Measurements from ENCODE around the gene NRXN2. TPM values are rescaled to one million over a fixed set of nuclear protein-coding genes. Genes with fewer than 3 reads are reported as not detected.
"Not testable (repeated sequence)": the region's sequence is repeated elsewhere in the genome, so short reads cannot be mapped to it uniquely, and the experiment has no call there.

Gene NRXN2
- total RNA-seq, 2 experiments from 2014 or later = 0.13 to 0.34 TPM

DNA sequence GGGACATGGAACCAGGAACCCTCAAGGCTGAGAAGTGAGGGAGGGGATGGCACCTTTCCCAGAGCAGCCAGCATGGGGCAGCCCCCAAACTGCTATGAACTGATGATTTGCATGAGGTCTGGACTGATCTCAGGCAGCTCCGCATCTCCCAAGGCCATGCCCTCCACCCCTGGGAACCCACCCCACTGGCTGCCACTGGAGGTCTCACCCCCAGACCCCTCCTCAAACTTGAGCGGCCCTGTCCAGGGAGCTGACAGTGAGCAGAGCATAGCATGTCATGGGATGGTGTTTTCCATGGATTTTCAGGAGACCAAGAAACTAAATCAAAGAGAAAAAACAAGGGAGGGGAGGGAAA lies 46.8 kb downstream of the NRXN2 start:
- H3K27ac Mint-ChIP-seq = no peak overlapping the region
- no peaks in the 10 kb centered on the region for H3K9me3 Mint-ChIP-seq (ENCODE audit: insufficient read depth)
- DNase-seq (no peak), ATAC-seq (no peak)
- no peak overlapping the region for H3K4me3 Mint-ChIP-seq
- ChIA-PET POLR2A (no interaction called here), CTCF (interaction anchor here (1.5 to 3.8 kb wide), 2 partner anchors 13 to 25 kb away, joined by 4 to 25 read pairs; no protein-coding TSS in a partner anchor)
- no peaks in the 10 kb centered on the region for H3K4me1 Mint-ChIP-seq (ENCODE audit: low read depth)
- H3K27me3 Mint-ChIP-seq (ENCODE audit: low read depth) = peaks cover 43% of the 10 kb centered on the region
- no peaks in the 10 kb centered on the region for H3K36me3 Mint-ChIP-seq (ENCODE audit: low read depth)

DNA sequence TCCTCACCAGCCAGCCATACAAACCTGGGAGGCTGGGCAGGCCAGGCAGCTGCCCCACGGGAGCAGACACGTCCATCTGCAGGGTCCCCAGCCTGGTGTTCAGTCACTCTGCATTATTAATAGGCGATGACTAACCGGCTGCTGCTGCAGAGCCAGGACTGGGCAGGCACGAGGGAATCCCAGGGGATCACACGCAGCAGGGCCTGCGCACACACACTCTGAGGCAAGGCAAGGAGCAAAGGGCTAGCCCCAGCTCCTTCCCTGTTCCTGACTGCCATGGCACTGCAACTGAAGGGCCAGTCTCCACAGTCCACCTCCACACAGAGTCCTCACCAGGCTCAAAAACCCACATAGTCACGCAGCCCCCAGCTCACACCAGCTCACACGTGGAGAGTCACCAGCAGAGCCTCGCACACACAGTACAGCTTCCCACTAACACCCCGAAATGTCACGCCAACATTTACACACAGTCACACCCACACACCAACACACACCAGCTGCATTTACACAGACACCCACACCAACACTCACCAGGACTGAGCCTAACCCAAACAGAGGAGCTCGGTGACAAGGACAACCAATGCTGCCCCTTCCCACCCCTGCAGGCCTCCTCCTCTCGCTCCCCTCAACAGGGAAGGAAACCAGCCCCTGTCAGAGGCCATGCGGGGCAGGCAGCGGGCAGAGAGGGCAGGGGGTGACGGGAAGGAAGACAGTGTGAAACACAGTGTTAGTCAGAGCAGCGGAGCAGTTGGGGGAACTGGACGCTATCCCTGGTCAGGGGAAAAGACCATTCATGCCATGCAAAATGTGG lies 47.3 kb downstream of the NRXN2 start:
- POLR2A ChIA-PET = no interaction called here
- no peak overlapping the region for H3K4me3 Mint-ChIP-seq
- CTCF ChIA-PET = interaction anchor here (1.0 to 3.8 kb wide), 3 partner anchors 14 to 226 kb away, joined by 3 to 25 read pairs (median 4); no protein-coding TSS in a partner anchor
- ATAC-seq (no peak), DNase-seq (no peak)
- H3K4me1 Mint-ChIP-seq (ENCODE audit: low read depth) = no peaks in the 10 kb centered on the region
- no peaks in the 10 kb centered on the region for H3K36me3 Mint-ChIP-seq (ENCODE audit: low read depth)
- peaks cover 45% of the 10 kb centered on the region for H3K27me3 Mint-ChIP-seq (ENCODE audit: low read depth)
- no peaks in the 10 kb centered on the region for H3K9me3 Mint-ChIP-seq (ENCODE audit: insufficient read depth)
- no peak overlapping the region for H3K27ac Mint-ChIP-seq

DNA sequence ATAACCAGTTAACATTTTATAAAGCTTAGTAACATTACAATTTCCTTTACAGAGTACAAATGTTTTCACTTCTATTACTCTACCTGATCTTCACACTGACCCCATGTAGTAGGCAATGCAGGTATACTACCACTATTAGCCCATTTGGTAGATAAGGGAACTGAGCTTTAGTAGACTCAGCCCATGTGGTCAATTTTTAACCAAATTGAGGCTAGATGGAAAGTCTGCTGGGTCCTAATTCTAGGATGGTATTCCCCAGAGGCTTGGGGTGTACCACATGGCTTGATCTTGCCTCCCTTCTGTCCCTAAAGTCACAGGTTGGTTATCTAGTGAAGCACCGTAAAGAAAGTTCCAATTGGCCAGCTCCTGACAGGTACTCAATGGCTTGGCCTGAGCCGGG lies 48.2 kb downstream of the NRXN2 start:
- H3K4me1 Mint-ChIP-seq (ENCODE audit: low read depth) = no peaks in the 10 kb centered on the region
- H3K4me3 Mint-ChIP-seq = no peak overlapping the region
- ChIA-PET POLR2A (no interaction called here), CTCF (interaction anchor here (1.0 to 3.8 kb wide), 2 partner anchors 15 to 226 kb away, joined by 3 to 25 read pairs; no protein-coding TSS in a partner anchor)
- ATAC-seq (no peak), DNase-seq (no peak)
- H3K9me3 Mint-ChIP-seq (ENCODE audit: insufficient read depth) = no peaks in the 10 kb centered on the region
- no peak overlapping the region for H3K27ac Mint-ChIP-seq
- H3K27me3 Mint-ChIP-seq (ENCODE audit: low read depth) = peaks cover 40% of the 10 kb centered on the region
- H3K36me3 Mint-ChIP-seq (ENCODE audit: low read depth) = no peaks in the 10 kb centered on the region

DNA sequence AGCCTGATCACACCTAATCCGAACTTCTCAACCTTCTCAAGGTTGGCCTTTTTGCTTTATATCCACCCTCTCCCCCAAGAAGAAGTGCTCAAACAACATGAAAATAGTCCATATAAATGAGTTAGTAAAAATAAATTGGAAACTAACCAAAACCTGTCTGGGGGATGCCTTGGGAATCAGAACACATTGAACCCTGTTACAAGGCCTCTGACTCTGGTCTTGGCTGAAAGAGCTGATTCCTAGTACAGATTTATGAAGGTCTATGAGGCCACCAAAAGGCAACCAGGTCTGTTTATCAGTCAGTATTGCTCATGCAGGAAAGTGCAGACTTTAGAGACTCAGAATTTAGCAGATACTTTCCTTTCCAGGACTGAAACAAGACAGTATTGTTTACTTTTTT lies 49.7 kb downstream of the NRXN2 start:
- no peak overlapping the region for H3K4me3 Mint-ChIP-seq
- no peaks in the 10 kb centered on the region for H3K9me3 Mint-ChIP-seq (ENCODE audit: insufficient read depth)
- H3K27me3 Mint-ChIP-seq (ENCODE audit: low read depth) = peaks cover 35% of the 10 kb centered on the region
- ChIA-PET CTCF (interaction anchor here (3.8 kb wide), 1 partner anchor 16 kb away, joined by 25 read pairs; no protein-coding TSS in a partner anchor), POLR2A (interaction anchor here (0.7 kb wide), 1 partner anchor 26 kb away, joined by 3 read pairs; no protein-coding TSS in a partner anchor)
- H3K4me1 Mint-ChIP-seq (ENCODE audit: low read depth) = no peaks in the 10 kb centered on the region
- H3K27ac Mint-ChIP-seq = no peak overlapping the region
- ATAC-seq = no peak
- DNase-seq = no peak
- H3K36me3 Mint-ChIP-seq (ENCODE audit: low read depth) = no peaks in the 10 kb centered on the region

DNA sequence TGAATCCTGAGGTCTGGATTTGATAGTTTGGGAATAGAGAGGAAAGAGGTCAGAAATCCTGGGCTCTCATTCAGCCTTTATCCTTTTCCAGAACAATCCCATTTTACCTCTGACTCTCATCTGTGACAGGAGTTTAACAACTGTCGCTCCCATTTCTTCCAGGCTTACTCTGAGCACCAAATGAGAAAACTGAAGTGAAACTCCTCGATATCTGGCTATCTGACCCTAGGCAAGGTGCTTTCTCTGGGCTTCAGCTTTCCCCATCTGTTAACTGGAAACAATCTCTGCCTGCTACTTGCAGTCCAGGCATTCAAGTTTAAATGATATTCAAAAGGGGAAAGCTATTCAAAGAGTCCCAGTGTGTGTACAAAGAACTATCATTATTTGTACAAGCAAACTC lies 50.1 kb downstream of the NRXN2 start:
- no peaks in the 10 kb centered on the region for H3K4me1 Mint-ChIP-seq (ENCODE audit: low read depth)
- H3K27me3 Mint-ChIP-seq (ENCODE audit: low read depth) = peaks cover 32% of the 10 kb centered on the region
- no peaks in the 10 kb centered on the region for H3K36me3 Mint-ChIP-seq (ENCODE audit: low read depth)
- DNase-seq (no peak), ATAC-seq (no peak)
- ChIA-PET POLR2A (no interaction called here), CTCF (interaction anchor here (3.8 kb wide), 1 partner anchor 16 kb away, joined by 25 read pairs; no protein-coding TSS in a partner anchor)
- no peak overlapping the region for H3K27ac Mint-ChIP-seq
- no peaks in the 10 kb centered on the region for H3K9me3 Mint-ChIP-seq (ENCODE audit: insufficient read depth)
- no peak overlapping the region for H3K4me3 Mint-ChIP-seq

DNA sequence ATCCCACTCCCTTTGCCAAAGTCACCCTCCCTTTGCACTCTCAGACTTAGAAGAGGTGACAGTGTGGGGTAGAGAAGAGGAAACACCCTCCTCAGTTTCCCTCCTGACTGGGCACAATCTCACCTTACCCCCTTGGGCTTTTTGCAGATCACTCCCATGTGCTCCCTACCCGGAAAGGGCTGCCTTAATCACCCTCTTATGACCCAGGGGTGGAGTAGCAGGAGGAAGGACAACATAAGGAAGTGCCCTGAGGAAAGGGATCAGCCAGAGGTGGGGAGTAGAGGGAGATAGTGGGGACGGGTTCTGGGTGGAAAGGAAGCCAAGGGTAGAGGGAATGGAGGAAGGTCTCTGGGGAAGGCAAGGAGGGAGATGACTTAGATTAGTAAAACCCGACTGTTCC lies 52.0 kb downstream of the NRXN2 start:
- DNase-seq (no peak), ATAC-seq (no peak)
- Mint-ChIP-seq H3K27ac (no peak overlapping the region), H3K4me1 (ENCODE audit: low read depth) (no peaks in the 10 kb centered on the region), H3K27me3 (ENCODE audit: low read depth) (peaks cover 19% of the 10 kb centered on the region), H3K36me3 (ENCODE audit: low read depth) (no peaks in the 10 kb centered on the region), H3K9me3 (ENCODE audit: insufficient read depth) (no peaks in the 10 kb centered on the region), H3K4me3 (no peak overlapping the region)
- ChIA-PET POLR2A (no interaction called here), CTCF (no interaction called here)

DNA sequence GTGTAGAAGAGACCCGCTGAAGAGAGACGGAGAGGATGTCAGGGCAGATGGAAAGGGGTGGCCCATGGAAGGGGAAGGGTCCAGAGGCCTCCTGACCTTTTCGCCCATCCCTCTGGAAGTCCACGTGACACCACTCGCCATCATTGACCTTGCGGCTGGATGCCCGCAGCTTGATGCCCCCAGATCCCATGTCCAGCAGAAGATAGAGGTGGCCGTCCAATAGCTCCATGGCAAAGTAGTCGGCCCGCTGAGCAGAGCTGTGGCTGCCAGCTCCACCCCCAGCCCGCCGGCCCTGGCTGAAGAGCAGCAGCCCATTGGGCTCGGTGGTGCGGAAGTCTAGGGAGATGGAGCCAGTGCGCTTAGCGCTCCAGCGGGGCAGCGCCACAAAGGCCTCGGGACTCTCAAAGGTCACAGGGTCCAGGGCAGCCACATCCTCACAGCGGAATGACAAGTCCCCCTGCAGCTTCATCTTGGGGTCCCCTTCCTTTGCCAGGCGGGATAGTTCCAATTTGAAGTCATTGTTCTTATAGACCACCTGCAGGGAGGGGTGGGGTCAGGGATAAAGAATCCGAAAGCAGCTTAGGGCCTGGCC lies 55.7 kb downstream of the NRXN2 start:
- Mint-ChIP-seq H3K27me3 (ENCODE audit: low read depth) (peaks cover 7% of the 10 kb centered on the region), H3K9me3 (ENCODE audit: insufficient read depth) (no peaks in the 10 kb centered on the region), H3K27ac (no peak overlapping the region), H3K4me3 (no peak overlapping the region), H3K36me3 (ENCODE audit: low read depth) (no peaks in the 10 kb centered on the region), H3K4me1 (ENCODE audit: low read depth) (no peaks in the 10 kb centered on the region)
- ATAC-seq (no peak), DNase-seq (no peak)
- ChIA-PET CTCF (interaction anchor here (0.6 to 2.3 kb wide), 2 partner anchors 11 to 21 kb away, joined by 3 to 7 read pairs; no protein-coding TSS in a partner anchor), POLR2A (no interaction called here)

DNA sequence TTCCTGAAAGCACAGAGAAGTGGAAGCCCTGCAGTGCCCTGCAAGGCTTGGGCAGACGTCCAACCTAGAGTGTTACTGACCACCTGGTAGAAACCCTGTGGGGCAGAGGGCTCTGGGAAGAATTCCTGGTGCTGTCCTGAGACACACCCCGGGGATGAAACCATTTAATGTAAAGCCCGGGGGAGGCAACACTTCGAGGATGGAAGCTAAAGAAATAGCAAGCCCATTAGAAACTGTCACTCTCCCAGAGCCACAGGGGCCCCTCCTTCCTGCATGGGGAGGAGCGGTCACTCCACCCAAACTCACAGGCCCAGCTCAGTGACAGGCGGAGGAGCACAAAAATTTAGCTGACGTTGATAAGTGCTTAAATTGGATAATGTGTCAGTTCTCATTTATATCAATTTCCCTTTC lies 57.6 kb downstream of the NRXN2 start:
- ATAC-seq (no peak), DNase-seq (no peak)
- Mint-ChIP-seq H3K27me3 (ENCODE audit: low read depth) (peaks cover 3% of the 10 kb centered on the region), H3K4me1 (ENCODE audit: low read depth) (no peaks in the 10 kb centered on the region), H3K36me3 (ENCODE audit: low read depth) (no peaks in the 10 kb centered on the region), H3K4me3 (no peak overlapping the region), H3K27ac (no peak overlapping the region), H3K9me3 (ENCODE audit: insufficient read depth) (no peaks in the 10 kb centered on the region)
- CTCF ChIA-PET = interaction anchor here (1.3 kb wide), 1 partner anchor 16 kb away, joined by 5 read pairs; no protein-coding TSS in a partner anchor
- POLR2A ChIA-PET = no interaction called here

DNA sequence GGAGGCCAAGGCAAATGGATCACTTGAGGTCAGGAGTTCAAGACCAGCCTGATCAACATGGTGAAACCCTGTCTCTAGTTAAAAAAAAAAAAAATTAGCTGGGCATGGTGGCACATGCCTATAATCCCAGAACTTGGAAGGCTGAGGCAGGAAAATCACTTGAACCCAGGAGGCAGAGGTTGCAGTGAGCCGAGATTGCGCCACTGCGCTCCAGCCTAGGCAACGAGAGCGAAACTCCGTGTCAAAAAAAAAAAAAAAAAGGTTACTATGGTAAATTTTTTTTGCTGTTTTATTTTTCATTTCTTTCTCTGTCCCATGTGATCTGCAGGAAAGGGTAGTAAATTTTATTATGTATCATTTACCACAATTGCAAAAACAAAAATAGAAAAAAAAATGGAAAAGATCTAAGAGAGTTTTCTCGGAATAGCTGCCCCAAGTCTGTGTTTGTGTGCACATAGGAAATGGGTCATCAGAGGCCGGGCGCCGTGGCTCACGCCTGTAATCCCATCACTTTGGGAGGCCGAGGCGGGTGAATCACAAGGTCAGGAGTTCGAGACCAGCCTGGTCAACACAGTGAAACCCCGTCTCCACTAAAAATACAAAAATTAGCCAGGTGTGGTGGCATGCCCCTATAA lies 58.6 kb downstream of the NRXN2 start:
- H3K36me3 Mint-ChIP-seq (ENCODE audit: low read depth); H3K4me3 Mint-ChIP-seq; ATAC-seq; H3K27ac Mint-ChIP-seq; H3K4me1 Mint-ChIP-seq (ENCODE audit: low read depth); CTCF ChIA-PET; H3K27me3 Mint-ChIP-seq (ENCODE audit: low read depth); H3K9me3 Mint-ChIP-seq (ENCODE audit: insufficient read depth); DNase-seq: not testable (repeated sequence)
- POLR2A ChIA-PET = interaction anchor here (0.6 kb wide), 1 partner anchor 30 kb away, joined by 3 read pairs; no protein-coding TSS in a partner anchor

DNA sequence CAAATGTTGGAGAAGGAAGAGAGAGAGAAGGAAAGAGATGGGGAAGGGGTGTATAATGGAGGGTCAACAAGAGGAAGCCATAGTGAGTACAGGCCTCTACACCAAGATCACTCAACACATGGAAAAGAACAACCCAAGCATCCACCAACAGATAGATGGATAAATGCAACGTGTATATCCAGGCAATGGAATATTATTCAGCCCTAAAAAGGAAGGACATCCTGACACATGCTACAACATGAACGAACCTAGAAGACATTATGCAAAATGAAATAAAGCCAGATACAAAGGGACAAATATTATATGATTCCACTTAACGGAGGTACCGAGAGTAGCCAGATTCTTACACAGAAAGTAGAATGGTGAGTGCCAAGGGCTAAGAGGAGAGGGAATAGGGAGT lies 59.3 kb downstream of the NRXN2 start:
- no peaks in the 10 kb centered on the region for H3K4me1 Mint-ChIP-seq (ENCODE audit: low read depth)
- no peak overlapping the region for H3K27ac Mint-ChIP-seq
- peaks cover 3% of the 10 kb centered on the region for H3K27me3 Mint-ChIP-seq (ENCODE audit: low read depth)
- H3K36me3 Mint-ChIP-seq (ENCODE audit: low read depth) = no peaks in the 10 kb centered on the region
- ChIA-PET POLR2A (no interaction called here), CTCF (no interaction called here)
- no peaks in the 10 kb centered on the region for H3K9me3 Mint-ChIP-seq (ENCODE audit: insufficient read depth)
- DNase-seq (no peak), ATAC-seq (no peak)
- no peak overlapping the region for H3K4me3 Mint-ChIP-seq

DNA sequence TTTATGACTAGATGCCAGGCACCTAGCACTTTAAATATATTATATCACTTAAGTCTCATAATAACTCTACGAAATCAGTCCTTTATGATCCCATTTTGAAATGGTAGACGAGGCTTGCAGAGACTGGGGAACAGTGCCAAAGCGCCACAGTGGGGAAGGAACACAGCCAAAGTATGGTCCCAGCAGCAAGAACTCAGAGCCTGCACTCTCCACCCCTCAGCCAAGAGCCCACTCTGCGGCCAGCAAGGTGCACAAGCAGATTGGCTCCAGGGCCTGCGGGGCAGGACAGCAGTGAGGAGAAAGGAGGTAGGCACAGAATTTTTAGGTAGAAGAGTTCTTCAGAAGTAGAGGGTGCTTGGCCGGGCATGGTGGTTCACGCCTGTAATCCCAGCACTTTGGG lies 61.4 kb downstream of the NRXN2 start:
- no peak overlapping the region for H3K4me3 Mint-ChIP-seq
- DNase-seq (no peak), ATAC-seq (no peak)
- H3K9me3 Mint-ChIP-seq (ENCODE audit: insufficient read depth) = no peaks in the 10 kb centered on the region
- POLR2A ChIA-PET = no interaction called here
- CTCF ChIA-PET = no interaction called here
- no peaks in the 10 kb centered on the region for H3K36me3 Mint-ChIP-seq (ENCODE audit: low read depth)
- no peaks in the 10 kb centered on the region for H3K4me1 Mint-ChIP-seq (ENCODE audit: low read depth)
- H3K27ac Mint-ChIP-seq = no peak overlapping the region
- no peaks in the 10 kb centered on the region for H3K27me3 Mint-ChIP-seq (ENCODE audit: low read depth)

DNA sequence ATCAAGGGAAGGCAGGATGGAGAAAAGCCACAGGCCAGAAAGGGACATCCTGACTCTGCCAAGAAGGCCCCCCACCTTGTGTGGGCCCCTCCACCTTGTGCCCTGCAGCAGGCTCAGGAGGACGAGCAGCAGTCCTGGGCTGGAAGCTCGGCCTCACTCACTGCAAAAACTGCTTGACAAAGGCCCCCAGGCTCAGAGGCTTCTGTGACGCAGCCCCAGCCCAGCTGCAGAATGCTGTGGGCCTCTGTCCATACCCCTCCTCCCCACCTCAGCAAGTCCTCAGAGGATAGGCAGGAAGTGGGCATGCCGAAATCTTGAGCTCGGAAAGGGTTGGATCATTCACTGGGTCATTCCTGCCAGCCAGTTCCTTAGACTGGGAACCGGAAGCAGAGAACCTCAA lies 61.9 kb downstream of the NRXN2 start:
- H3K27me3 Mint-ChIP-seq (ENCODE audit: low read depth) = no peaks in the 10 kb centered on the region
- H3K4me3 Mint-ChIP-seq = no peak overlapping the region
- H3K4me1 Mint-ChIP-seq (ENCODE audit: low read depth) = no peaks in the 10 kb centered on the region
- no peaks in the 10 kb centered on the region for H3K36me3 Mint-ChIP-seq (ENCODE audit: low read depth)
- H3K9me3 Mint-ChIP-seq (ENCODE audit: insufficient read depth) = no peaks in the 10 kb centered on the region
- CTCF ChIA-PET = no interaction called here
- POLR2A ChIA-PET = no interaction called here
- no peak for ATAC-seq
- no peak for DNase-seq
- H3K27ac Mint-ChIP-seq = no peak overlapping the region
